SHP77 (cell line): ENCODE measurements around the gene HELZ.

Source experiments
- DNase-seq, 2 experiments: peaks; one replicate each; lab custom pipeline; 2025; lab: John Stamatoyannopoulos, UW

Gene HELZ

DNA sequence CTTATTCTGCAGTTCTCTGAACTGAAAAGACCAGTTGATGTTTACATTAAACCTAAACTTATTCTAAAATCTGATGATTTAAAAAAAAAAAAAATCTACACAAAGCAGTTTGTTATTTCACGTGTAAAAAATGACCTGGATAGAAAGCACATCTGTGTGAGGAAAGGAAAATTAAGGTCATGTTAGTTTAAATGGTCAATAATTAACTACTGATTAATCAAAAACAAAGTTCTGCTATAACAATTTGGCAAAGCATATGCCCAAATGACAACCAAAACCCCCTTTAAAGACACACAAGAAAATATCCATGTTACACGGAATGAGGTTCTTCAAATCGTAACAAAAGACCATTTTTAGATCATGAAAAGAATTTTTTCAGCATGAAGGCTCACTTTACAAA is 170.2 kb downstream of the HELZ start:
- no peak for DNase-seq

- DNase-seq: no peak
These were observed 172.1 kb downstream of the HELZ start for GRCh38 chr17:67072885-67073284.

DNA sequence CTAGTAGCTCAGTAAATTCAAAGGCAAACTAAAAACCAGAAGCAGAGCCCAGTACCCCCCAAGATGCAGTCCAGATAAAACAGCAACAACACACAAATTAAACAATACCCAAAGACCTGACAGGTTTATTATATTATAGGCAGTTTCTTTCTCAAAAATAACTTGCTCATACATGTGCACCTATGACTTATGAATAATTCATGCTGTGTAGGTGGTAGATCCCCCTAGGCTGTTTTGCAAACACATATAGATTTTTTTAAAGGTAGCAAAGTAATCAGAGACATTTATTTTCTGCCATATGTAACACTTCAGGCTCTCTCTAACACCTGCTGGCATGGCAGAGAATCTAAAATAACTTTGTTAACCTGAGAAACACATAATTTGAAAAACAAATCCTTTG is 173.4 kb downstream of the HELZ start:
- DNase-seq: no peak

GRCh38 chr17:67069603-67070136 is 175.3 kb downstream of the HELZ start:
- DNase-seq: no peak

DNA sequence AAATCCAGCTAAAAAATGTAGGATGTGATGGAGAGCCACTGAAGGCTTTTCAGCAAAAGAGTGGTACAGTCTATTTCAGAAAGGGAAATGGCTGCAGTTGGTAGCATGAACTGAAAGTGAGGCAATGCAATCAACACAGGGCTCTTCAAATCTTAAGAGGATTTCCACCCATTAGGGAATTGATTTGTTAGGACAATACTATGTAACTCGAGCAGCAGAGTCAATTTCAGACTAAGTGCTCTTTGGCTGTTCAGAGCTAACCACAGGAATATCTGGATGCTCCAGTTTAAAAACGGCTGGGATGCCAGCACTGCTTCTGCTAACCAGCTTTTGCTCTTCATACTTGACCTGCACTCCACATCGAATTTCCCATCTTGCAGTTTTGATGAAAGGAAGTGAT is 176.0 kb downstream of the HELZ start:
- no peak for DNase-seq

DNA sequence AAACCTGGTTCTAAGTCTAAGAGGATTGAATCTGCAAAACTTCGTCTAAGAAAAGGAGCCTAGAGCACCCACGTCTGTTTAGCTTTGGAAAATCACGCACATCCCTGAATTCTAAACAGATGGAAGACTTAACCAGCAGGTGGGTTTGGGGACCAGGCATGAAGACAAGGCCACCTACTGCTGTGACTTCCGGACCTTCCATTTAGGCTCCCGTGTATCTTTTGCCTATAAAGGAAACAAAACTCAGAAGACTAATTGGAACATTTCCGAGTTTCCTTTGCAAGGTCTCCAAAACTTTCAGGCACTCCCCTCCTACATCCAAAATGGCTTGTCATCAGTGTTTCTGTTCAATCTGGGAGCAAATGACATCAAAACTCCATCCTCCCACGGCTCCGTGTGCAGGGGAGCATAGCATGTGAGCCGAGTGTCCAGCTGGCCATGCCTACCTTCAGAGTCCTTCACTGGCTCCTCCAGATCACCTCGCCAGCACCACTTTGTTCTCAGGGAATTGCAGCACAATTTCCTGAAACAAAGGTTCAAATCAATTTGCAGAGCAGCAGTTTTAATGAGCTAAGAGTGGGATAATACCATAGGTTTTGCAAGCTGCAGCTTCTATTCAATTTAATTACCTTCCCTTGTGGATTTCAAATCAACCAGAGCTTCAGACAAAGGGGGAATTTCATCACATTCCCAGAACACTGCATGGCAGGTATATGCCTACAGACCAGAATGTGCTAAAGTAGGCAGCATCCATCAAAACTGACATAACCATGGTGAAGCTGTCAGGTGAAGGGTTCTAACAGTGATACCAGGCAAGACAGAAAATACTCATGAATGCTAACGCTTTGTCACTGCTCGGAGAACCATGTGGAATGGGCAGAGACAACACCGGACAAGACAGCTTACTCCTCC is 177.2 kb downstream of the HELZ start:
- DNase-seq: no peak

GRCh38 chr17:67066717-67067116 is 178.3 kb downstream of the HELZ start:
- DNase-seq: no peak

- no peak for DNase-seq
These were observed 181.9 kb downstream of the HELZ start for GRCh38 chr17:67063141-67063540.

GRCh38 chr17:67059372-67059771 is 185.6 kb downstream of the HELZ start:
- no peak for DNase-seq

DNA sequence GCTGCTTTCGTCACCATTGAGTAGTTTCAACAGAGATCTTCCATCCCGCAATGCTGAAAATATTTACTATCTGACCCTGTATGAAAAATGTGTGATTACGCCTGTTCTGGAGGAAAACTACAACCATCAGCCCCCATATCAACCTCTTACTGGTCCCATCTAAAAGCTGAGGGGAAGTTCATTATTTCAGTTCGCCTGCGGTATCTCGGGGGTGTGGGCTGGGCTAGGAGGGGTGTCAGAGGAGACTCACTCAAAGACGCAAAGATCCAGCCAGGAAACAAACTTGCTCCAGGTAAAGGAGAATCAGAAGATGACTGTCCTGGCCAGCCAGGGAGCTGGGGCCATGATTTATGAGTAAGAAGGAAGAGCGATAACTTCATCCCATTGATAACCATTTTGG is 187.0 kb downstream of the HELZ start:
- no peak for DNase-seq

GRCh38 chr17:67056746-67057490 is 188.1 kb downstream of the HELZ start:
- no peak for DNase-seq

DNA sequence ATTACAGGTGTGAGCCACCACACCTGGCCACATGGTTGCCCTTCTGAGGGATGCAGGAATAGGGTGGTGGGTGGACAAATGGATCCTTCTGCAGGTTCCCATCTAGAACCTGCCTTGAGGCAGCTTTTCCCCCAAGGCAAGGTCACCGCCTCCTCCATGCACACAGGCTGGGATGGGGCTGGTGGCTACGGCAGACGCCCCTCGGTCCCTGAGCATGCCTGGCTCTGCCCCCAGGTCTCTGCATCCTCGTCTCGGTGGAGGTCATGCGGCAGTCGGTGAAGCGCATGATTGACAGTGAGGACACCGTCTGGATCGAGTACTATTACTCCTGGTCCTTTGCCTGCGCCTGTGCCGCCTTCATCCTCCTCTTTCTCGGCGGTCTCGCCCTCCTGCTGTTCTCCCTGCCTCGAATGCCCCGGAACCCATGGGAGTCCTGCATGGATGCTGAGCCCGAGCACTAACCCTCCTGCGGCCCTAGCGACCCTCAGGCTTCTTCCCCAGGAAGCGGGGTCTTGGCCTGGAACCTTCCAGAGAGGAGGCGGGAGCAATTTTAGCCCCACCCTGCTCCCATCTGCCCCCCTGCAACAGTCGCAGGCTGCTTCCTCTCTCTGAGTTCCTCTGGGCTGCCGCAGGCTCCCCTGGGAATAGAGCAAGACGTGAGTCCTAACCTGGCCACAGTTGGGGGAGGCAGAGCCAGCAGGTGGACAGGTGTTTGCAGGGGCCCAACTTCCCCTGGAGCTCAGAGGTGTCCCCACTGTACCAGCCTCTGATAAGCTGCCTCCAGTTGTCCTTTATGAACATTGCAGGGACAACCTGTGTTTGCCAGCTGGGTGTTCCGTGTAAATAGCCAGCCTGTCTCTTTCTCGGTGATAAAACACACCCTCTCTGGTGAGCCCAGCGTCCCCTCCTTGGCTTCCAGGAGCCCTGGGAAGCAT is 188.9 kb downstream of the HELZ start:
- DNase-seq: no peak

GRCh38 chr17:67055041-67055443 is 190.0 kb downstream of the HELZ start:
- DNase-seq: no peak

DNA sequence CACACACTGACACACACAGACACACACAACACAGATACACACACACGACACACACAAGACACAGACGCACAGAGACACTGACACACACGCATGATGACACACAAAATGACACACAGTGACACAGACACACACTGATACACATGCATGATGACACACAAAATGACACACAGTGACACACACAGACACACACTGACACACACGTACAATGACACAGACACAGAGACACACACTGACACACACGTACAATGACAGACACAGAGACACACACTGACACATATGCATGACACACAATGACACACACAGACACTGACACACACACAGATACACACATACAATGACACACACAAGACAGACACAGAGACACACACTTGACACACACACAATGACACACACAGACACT is 190.4 kb downstream of the HELZ start:
- no peak for DNase-seq

DNA sequence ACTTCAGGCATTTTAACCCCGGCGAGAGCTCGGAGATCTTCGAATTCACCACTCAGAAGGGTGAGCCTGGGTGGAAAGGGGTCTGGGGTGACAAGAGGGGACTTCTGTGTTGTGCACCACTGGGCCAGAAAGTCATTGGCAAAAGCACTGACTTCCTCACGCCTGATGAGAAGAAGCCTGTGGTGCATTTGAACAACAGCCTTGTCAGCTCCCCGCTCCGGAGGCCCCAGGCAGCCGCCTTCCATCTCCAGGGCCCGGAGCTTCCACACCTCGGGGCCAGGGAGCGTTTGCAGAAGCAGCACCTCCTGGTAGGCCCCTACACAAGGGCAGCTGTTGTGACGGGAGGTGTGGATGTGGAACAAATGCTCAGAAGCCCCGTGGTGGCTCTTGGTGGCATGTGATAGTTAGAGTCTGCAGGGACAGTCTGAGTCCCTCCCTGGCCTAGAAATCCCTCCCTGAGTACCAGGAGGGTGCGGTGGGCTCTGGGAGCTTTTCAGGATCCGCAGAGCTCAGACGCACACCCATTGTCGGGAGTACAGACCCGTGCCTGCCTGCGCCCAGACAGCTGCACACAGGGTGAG is 190.9 kb downstream of the HELZ start:
- no peak for DNase-seq

GRCh38 chr17:67053438-67054000 is 191.5 kb downstream of the HELZ start:
- DNase-seq: no peak

DNA sequence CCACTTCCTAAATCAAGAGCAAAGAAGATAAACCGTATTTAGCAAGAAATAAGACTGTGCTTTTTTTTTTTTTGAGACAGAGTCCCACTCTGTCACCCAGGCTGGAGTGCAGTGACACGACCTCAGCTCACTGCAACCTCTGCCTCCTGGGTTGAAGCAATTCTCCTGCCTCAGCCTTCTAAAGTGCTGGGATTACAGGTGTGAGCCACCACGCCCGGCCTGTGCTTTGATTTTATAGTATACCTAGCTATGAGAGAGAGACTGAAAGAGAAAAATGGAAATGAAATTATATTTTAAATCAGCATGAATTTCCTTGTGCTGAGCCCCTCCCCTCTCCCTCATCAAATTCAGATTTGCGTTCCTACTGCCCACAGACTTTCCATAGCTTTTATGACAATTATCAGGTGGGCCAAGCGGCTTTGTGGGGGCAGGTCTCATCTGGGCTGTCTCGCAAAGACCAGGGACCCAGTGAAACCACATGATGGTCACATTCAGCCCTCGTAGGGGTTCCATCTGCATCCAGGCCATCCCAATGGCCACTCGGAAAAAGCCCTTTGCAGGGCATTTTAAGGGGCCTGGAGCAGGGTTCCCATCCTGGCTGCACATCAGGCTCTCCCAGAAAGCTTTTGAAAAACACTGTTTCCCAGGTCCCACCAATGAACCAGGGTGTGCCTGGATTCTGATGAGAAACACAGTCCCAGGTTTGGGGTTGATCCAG is 192.1 kb downstream of the HELZ start:
- no peak for DNase-seq

GRCh38 chr17:67051837-67052236 is 193.2 kb downstream of the HELZ start:
- DNase-seq: no peak

DNA sequence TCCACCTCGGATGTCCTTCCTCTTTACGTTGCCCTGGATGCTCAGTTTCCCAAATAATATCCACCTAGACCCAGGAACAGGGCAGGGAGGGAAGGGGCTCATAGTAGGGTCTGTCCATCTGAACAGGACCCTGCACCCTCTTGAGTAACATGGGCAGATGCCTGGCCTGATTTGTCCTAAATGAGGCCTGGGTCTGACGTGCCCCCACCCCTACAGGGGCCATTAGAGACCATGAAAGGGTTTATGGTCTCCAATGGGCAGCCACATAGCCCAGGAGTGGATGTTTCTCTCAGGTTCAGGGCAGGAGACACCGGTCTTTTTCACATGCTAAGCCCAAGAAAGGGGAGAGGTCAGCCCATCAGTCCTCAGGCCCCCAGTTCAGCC is 193.8 kb downstream of the HELZ start:
- DNase-seq: no peak

DNA sequence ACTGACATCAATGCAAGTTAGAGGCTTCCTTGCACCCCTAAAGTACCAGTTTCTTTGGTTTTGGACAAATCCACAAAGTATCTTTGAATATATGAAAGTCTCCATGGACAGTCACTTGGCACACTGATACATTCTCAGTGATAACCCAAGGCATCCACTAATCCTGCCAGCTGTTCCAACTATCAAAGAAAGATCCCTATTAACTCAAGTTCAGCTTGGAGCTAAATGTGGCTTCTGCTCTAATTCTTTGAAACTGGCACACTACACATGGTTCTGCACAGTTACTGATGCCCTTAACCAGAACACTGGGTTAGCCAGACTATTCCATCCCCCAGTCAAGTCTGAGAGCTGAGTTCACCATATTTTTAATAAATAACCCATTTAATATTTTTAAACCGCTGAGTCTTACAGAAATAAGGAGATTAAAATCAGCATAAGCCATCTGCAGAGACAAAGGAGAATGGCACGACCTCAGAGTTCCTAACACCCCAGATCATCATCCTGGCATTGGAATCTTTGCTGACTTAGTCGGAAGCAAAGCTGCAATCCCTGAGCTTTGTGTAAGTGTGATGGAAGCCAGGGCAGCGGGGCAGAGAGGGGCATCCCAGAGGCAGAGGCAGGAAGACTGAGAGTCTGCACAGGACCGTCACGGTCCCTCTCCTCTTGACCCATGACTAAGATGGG is 194.4 kb downstream of the HELZ start:
- no peak for DNase-seq
